ENCODE results near the gene PAM.
"Not testable (repeated sequence)": the region's sequence is repeated elsewhere in the genome, so short reads cannot be mapped to it uniquely, and the experiment has no call there.

PAM gene

DNA sequence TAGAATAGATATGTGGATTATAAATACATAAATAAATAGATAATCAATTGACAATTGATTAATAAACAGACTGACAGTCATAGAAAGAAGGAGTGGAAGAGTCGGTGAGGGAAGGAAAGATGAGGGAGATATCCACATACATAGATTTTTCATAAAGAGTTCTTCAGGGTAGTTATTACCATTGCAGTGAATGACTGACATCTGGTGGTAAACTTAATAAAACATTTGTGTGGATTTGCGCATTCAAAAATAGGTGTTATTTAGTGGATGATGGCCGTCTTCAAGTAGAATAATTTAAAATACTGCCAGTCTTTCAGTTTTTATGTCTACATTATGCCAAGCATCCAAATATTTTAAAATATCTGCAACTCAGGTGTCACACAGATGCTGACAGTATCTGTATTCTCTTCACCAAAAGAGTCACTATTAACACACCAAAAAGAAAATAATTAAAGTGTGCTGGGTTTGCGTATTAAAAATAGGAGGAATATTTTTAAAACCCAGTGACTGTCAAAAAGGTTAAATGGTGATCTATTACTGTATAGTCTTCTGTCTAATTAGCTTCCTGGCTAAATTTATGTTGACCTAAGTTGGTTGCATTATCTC lies 286.1 kb downstream of the PAM start:
- H3K4me1 ChIP-seq (ENCODE audit: control insufficient read depth, insufficient read depth, low read length) = no peaks in the 10 kb centered on the region
- H3K36me3 ChIP-seq (ENCODE audit: control insufficient read depth, insufficient read depth, low read length) = no peaks in the 10 kb centered on the region
- no peaks in the 10 kb centered on the region for H3K27me3 ChIP-seq (ENCODE audit: control insufficient read depth, insufficient read depth, low read length)
- H3K4me3 ChIP-seq (ENCODE audit: low read length) = no peak overlapping the region
- H3K9me3 ChIP-seq (ENCODE audit: control insufficient read depth, low read length) = no peaks in the 10 kb centered on the region
- H3K9ac ChIP-seq (ENCODE audit: low read length) = no peak overlapping the region

DNA sequence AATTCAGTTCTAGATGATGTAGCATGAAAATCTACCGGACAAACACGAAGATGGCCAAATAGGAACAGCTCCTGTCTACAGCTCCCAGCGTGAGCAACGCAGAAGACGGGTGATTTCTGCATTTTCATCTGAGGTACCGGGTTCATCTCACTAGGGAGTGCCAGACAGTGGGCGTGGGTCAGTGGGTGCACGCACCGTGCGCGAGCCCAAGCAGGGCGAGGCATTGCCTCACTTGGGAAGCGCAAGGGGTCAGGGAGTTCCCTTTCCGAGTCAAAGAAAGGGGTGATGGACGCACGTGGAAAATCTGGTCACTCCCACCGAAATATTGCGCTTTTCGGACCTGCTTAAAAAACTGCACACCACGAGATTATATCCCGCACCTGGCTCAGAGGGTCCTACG lies 291.6 kb downstream of the PAM start:
- H3K4me1 ChIP-seq (ENCODE audit: control insufficient read depth, insufficient read depth, low read length); H3K36me3 ChIP-seq (ENCODE audit: control insufficient read depth, insufficient read depth, low read length); H3K27me3 ChIP-seq (ENCODE audit: control insufficient read depth, insufficient read depth, low read length); H3K9me3 ChIP-seq (ENCODE audit: control insufficient read depth, low read length); H3K9ac ChIP-seq (ENCODE audit: low read length); H3K4me3 ChIP-seq (ENCODE audit: low read length): not testable (repeated sequence)

DNA sequence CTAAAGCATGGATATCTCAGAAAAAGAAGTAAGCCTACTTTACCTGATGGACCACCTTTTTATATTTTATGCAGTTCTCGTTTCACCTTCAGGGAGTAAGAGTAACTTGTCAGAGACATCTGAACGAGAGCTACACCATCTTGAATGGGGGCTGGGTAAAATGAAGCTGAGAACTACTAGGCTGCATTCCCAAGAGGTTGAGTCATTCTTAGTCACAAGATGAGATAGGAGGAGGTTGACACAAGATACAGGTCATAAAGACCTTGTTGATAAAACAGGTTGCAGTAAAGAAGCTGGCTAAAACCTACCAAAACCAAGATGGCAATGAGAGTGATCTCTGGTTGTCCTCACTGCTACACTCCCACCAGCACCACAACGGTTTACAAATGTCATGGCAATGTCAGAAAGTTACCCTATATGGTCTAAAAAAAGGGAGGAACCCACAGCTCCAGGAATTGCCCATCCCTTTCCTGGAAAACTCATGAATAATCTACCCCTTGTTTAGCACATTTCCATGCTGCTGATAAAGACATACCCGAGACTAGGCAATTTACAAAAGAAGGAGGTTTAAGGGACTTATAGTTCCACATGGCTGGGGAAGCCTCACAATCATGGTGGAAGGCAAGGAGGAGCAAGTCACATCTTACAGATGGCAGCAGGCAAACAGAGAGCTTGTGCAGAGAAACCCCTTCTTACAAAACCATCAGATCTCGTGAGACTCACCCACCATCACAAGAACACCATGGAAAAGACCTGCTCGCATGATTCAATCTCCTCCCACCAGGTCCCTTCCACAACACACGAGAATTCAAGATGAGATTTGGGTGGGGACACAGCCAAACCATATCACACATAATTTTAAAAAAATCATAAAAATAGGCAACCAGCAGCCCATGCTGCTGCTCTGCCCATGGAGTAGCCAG lies 302.4 kb downstream of the PAM start:
- Histone ChIP-seq H3K4me3 (ENCODE audit: low read length) (no peak overlapping the region), H3K27me3 (ENCODE audit: control insufficient read depth, insufficient read depth, low read length) (no peaks in the 10 kb centered on the region), H3K4me1 (ENCODE audit: control insufficient read depth, insufficient read depth, low read length) (no peaks in the 10 kb centered on the region), H3K9ac (ENCODE audit: low read length) (no peak overlapping the region), H3K9me3 (ENCODE audit: control insufficient read depth, low read length) (no peaks in the 10 kb centered on the region), H3K36me3 (ENCODE audit: control insufficient read depth, insufficient read depth, low read length) (no peaks in the 10 kb centered on the region)

DNA sequence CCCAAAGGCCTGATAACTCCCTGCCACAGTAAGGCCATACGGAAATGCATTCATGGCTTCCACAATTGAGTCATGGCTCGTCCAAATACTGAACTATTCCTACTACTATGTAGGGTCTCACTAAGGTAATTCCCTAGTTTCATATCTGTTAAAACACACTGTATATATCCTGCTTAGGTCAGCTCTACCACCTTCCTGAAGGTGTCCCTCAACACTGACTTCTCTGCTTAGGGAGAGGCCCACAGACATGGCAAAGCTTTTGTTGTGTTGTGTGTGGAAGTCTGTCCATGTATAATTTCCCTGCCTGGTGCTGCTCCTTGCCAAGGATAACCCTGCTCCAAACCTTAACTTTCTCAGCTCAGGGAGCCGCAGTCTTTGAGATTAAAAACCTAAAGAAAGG lies 304.4 kb downstream of the PAM start:
- H3K36me3 ChIP-seq (ENCODE audit: control insufficient read depth, insufficient read depth, low read length) = no peaks in the 10 kb centered on the region

DNA sequence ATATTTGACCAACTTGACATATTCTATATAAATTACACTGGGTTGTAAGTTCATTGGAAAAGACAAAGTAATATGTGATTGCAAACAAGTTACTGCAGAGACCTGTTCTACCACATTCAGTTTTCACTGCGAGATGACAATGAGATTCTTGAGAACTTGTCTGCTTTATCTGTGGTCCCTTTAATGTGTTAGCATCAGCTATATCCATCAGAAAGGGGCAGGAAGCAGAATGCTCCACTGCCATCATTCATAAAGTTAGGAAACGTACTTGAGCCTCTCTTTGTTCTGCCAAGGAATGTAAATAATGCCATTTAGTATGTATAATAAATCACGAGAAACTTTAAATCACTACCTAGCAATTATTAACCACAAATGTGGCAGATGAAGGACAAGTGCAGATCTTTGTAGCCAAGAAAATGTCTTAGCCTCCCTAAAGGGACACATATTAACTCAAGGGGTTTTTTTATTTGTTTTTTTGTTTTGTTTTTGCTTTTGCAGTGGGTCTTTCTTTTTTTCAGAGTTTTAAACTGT lies 305.4 kb downstream of the PAM start:
- no peak overlapping the region for H3K9ac ChIP-seq (ENCODE audit: low read length)
- H3K27me3 ChIP-seq (ENCODE audit: control insufficient read depth, insufficient read depth, low read length) = no peaks in the 10 kb centered on the region
- H3K4me3 ChIP-seq (ENCODE audit: low read length) = no peak overlapping the region
- no peaks in the 10 kb centered on the region for H3K36me3 ChIP-seq (ENCODE audit: control insufficient read depth, insufficient read depth, low read length)
- no peaks in the 10 kb centered on the region for H3K4me1 ChIP-seq (ENCODE audit: control insufficient read depth, insufficient read depth, low read length)
- H3K9me3 ChIP-seq (ENCODE audit: control insufficient read depth, low read length) = no peaks in the 10 kb centered on the region

More for the DNA sequence above, 304.4 kb downstream of the PAM start:
- no peaks in the 10 kb centered on the region for H3K9me3 ChIP-seq (ENCODE audit: control insufficient read depth, low read length)
- no peaks in the 10 kb centered on the region for H3K4me1 ChIP-seq (ENCODE audit: control insufficient read depth, insufficient read depth, low read length)
- H3K4me3 ChIP-seq (ENCODE audit: low read length) = no peak overlapping the region
- H3K27me3 ChIP-seq (ENCODE audit: control insufficient read depth, insufficient read depth, low read length) = no peaks in the 10 kb centered on the region
- no peak overlapping the region for H3K9ac ChIP-seq (ENCODE audit: low read length)

DNA sequence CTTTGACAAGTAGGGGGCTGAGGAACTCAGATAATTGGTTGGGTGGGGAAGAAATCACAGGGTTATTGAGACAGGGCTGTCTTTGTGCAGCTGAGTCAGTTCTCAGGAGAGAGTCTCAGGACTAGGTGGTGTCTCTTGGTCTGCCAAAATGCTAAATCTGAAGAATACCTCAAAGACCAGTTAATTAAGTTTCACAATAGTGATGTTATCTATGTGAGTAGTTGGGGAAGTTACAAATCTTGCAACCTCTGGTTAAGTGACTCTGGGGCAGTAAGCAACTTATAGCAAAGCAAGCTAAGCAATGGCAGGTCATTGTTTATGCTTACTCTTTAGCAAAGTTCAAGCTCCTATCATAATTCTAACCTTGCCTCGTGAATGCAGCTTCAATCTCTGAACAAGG lies 311.2 kb downstream of the PAM start:
- Histone ChIP-seq H3K27me3 (ENCODE audit: control insufficient read depth, insufficient read depth, low read length) (no peaks in the 10 kb centered on the region), H3K9me3 (ENCODE audit: control insufficient read depth, low read length) (no peaks in the 10 kb centered on the region), H3K4me1 (ENCODE audit: control insufficient read depth, insufficient read depth, low read length) (no peaks in the 10 kb centered on the region), H3K36me3 (ENCODE audit: control insufficient read depth, insufficient read depth, low read length) (no peaks in the 10 kb centered on the region), H3K9ac (ENCODE audit: low read length) (no peak overlapping the region), H3K4me3 (ENCODE audit: low read length) (no peak overlapping the region)

DNA sequence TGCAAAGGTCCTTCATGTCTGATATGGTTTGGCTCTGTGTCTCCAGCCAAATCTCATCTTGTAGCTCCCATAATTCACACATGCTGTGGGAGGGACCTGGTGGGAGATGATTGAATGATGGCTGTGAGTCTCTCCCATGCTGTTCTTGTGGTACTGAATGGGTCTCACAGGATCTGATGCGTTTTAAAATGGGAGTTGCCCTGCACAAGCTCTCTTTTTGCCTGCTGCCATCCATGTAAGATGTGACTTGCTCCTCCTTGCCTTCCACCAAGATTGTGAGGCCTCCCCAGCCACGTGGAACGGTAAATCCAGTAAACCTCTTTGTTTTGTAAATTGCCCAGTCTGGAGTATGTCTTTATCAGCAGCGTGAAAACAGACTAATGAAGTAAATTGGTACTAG lies 318.4 kb downstream of the PAM start:
- not testable (repeated sequence) for H3K9ac ChIP-seq (ENCODE audit: low read length); H3K27me3 ChIP-seq (ENCODE audit: control insufficient read depth, insufficient read depth, low read length); H3K4me3 ChIP-seq (ENCODE audit: low read length); H3K36me3 ChIP-seq (ENCODE audit: control insufficient read depth, insufficient read depth, low read length); H3K9me3 ChIP-seq (ENCODE audit: control insufficient read depth, low read length); H3K4me1 ChIP-seq (ENCODE audit: control insufficient read depth, insufficient read depth, low read length)

DNA sequence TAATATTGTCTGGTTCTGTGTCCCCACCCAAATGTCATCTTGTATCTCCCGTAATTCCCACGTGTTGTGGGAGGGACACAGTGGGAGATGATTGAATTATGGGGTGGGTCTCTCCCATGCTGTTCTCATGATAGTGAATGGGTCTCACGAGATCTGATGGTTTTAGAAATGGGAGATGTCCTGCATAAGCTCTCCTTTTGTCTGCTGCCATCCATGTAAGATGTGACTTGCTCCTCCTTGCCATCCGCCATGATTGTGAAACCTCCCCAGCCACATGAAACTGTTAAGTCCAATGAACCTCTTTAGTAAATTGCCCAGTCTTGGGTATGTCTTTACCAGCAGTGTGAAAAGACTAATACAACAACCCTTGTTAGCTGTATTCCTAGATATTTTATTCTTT lies 320.3 kb downstream of the PAM start:
- Histone ChIP-seq H3K36me3 (ENCODE audit: control insufficient read depth, insufficient read depth, low read length) (no peaks in the 10 kb centered on the region), H3K4me3 (ENCODE audit: low read length) (no peak overlapping the region), H3K4me1 (ENCODE audit: control insufficient read depth, insufficient read depth, low read length) (no peaks in the 10 kb centered on the region), H3K27me3 (ENCODE audit: control insufficient read depth, insufficient read depth, low read length) (no peaks in the 10 kb centered on the region), H3K9ac (ENCODE audit: low read length) (no peak overlapping the region), H3K9me3 (ENCODE audit: control insufficient read depth, low read length) (no peaks in the 10 kb centered on the region)

All from mucosa of stomach (tissue), 1 donor.